Glomerular visceral epithelial cell (primary cell): Measurements from ENCODE around the gene SKI.

Experiments
- DNase-seq: peaks from one replicate; pipeline ENCODE4 v3.0.0-alpha.2; 2016; ENCODE audit errors: extremely low spot score

The SKI gene

DNA sequence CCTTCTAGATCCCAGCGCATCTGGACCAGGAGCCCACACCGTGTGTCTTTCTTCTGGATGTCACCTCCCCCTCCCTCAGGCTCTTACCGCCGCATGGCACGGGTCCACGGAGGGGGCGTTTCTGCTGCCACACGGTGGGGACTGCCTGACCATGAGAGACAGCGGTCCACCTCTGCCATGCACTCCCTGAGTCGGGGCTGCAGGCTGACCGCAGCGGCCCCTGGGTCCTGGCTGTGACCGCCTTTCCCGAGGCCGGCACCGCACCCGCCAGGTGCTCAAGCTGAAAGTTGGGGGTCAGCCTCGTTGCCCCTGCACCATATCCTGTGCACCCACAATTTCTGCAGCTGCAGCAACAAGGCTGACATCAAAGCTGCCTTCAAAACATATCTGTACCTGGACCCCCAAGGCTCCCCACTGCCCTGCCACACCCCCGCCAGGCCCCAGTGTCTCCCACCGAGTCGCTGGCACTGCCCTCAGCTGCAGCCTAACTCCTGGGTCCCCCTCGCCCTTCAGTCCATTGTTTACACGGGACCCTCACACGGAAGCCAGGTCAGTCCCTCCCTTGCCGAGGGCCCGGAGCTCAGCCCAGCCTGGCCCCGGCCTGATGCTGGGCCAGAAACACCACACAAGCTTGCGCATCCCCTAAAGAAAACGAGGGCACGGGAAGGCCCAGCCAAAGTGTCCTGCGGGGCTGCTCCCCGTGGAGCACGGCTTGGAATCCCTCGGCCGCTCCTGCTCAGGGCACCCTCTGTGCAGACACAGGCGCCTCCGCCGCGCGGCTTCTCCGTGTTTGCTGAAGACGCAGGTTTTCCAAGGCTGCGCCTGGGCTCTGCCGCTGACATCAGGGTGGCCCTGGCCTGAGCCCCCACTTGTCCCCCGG lies 111.3 kb downstream of the SKI start:
- no peak for DNase-seq

DNA sequence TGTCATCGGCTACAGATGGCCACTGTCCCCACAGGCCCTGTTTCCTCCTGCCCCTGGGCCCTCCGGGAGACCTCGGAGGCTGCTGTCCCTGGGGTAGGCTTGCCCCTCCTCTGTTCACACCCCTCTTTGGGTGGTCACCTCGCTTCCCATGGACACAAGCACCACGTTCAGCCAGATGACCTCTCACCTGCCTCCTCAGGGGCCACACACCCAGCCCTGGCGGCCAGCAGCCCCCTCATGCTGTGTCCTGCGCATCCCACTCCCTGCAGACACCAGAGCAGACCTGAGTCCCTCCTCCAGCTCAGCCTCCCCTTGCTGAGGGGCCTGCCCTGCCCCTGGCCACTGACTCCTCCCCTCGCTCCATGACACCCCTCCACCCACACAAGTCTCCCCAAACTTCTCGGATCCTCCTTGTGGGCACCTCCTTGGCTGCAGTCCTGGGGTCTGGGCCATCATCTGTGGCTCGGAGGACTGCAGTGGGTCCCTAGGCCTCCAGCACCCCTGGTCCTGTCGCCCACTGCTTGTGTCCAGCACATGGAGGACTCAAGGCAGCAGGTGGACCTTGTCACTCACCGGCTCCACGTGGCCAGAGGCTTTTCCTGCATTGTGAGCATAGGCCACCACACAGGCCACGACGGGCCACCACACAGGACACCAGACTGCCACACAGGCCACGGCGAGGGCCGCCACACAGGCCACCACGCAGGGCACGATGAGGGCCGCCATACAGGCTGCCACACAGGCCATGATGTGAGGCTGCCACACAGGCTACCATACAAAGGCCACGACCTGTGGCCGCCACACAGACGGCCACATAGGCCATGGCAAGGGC lies 112.2 kb downstream of the SKI start:
- DNase-seq, result no peak

GRCh38 chr1:2340918-2341254 lies 112.8 kb downstream of the SKI start:
- DNase-seq, result no peak

DNA sequence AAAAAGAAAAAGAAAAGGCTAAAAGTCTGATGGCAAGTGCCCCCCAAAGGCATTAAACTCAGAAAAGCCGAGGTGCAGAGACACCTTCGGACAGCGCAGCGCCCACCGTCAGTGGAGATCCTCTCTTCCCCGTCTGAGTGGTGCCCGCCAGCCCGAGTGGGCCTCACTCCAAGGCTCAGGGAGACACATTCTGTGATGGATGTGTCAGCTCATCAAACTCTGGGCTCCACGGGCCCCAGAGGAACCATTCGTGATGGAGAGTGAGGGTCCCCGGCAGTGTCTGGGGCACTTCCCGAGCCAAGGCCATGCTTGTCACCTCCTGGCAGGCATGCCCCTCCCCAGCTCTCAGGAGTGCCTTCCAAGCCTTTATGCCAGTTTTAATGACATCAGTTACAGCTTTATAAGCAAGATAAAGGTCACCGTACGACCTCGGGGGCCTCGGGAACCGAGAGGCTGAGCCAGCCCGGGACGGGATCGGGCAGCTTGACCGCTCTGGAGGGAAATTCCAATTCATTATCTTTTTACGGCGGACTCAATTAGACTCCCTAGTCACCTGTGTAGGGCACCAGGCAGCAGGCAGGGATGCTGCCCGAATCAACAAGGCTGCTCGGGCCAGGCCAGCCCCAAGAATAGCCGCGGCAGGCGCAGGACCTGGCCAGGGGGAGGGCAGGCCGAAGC lies 113.7 kb downstream of the SKI start:
- DNase-seq, result no peak

GRCh38 chr1:2342384-2343022 lies 114.4 kb downstream of the SKI start:
- no peak for DNase-seq

DNA sequence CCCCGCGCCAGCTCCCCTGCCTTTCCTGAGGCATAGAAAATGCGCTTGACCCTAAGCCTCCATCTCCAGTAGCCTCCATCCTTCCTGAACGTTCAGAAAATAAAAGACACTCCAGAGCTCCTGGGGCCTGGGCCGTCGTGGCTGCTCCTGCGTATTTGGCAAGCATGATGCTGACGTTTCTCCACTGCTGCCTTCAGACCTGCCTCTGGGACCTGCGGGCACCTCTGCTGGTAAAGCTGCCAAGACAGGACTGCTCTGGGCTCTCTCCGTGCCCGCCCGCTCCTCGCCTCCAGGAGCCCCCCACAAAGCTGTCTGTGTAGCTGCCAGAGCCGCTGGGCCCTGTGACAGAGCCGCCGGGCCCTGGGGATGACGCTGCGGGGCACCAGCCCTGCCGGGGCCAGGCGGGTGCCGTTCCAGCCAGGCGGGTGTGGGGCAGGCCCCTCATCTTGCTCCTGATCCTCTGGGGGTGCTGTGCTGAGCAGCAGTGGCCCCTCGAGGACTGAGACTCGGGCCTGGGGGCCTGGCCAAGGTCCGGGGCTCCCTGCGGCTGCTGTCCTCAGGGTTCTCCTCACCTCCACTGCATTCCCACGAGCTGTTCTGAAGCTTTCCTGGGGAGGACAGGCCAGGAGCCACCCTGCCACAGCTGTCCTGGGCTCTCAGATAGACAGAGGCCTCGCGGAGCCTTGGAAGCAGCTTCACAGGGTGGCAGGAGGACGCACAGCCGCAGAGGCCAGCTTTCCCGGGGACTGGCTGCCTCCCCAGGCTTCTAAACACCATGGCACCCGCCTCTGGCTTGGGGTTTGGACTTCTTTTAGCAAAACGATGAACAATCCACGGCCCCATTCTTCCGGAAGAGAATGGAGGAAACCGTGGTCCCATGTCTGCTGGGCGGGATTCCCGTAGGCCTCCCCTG lies 115.2 kb downstream of the SKI start:
- no peak for DNase-seq

GRCh38 chr1:2344121-2344681 lies 116.1 kb downstream of the SKI start:
- no peak for DNase-seq

DNA sequence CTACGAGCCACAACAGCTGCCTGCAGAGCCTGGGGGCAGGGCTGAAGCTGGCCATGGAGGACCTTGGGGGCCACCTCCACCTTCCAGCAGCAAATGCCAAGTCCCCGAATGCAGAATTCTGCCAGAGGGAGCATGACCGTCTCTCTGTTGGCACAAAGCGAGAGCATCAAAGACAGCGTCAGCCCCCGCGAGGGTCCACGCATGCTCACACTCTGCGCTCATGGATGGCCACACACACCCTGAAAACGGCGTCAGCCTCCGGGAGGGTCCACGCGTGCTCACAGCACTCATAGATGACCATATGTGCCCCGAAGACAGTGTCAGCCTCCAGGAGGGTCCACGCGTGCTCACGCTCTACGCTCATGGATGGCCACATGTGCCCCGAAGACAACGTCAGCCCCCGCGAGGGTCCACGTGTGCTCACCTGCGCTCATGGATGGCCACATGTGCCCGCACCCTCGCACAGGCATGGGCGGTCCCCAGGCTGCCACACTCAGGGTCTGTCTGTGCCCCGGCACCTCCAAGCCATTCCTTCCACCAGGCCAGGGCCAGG lies 116.7 kb downstream of the SKI start:
- DNase-seq, result no peak

DNA sequence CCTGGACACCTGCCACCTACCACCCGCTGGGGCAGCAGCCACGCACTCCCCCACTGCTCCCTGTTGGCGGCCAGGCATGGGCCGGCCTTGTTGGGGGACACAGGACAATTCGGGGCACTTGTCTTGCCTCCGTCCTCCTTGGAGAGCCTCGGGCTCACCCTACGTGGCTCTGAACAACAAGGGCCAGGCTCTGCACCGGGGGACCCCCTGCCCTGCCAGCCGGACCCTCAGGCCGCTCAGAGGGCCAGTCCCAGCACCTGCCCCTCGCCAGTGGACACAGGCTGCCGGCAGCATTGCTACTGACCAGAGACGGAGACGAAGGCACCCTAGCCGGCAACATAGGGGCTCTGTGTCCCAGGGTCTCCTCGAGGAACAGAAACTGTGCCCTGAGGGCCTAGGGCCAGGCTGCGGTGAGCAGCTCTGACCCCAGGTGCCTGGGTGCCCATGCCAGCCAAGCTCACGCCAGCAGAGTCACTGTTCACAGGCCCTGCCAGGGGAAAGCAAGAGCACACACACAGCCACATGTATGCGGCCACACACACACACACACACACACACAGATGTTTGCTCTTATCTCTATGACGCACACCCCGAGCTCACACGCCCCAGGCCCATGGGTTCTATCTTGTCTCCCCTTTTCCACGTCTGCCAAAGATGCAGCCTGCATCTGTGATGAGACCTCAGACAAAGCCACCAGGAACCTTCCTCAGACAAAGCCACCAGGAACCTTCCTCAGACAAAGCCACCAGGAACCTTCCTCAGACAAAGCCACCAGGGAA lies 117.4 kb downstream of the SKI start:
- no peak for DNase-seq

DNA sequence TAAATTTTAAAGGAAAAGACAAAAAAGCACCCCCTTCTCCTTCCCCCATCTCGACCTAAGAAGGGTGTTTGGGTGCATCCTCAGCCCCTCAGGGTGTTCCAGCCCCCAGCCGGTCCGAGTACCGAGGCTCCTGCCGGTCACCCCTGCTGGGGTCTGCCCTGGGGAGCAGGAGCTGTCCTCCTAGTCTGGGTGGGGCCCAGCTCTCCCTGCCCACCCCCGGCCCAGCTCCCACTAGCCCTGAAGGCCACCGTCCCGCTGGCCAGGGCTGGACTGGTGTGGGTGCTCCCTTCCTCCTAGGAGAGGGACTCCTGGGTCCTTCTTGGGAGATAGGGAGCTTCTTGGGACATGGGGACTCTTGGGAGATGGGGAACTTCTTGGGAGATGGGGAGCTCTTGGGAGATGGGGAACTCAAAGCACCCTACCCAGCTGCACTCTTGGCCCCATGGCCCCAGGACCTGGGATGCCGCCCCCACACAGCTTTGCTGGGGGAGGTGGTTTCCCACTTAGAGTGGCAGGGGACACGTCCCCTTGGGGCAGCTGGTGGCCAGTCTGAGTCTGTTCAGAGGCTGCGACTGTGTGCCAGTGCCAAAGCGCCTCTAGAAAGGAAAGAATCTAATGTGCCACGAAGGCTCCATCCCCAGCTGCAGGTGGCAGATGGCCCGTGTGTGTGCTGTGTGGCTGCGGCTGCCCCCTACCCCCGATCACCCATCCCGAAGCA lies 118.7 kb downstream of the SKI start:
- DNase-seq, result no peak

DNA sequence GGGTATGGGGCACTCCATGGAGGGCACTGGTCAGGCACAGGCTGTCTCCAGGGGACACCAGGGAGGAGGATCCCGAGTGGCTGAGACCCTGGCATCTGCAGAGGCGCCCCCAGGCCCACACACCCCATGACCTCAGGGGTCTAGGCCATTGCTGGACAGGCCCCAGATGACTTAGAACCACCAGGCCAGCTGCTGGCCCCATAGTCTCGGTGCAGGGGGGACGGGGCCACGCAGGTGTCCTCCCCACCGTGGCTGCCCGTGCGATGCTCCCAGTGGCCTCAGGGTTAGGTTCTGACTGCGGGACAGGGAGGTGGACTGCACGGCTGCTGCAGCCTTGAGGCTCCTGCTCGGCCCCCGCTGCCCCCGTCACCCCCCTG lies 119.3 kb downstream of the SKI start:
- no peak for DNase-seq

DNA sequence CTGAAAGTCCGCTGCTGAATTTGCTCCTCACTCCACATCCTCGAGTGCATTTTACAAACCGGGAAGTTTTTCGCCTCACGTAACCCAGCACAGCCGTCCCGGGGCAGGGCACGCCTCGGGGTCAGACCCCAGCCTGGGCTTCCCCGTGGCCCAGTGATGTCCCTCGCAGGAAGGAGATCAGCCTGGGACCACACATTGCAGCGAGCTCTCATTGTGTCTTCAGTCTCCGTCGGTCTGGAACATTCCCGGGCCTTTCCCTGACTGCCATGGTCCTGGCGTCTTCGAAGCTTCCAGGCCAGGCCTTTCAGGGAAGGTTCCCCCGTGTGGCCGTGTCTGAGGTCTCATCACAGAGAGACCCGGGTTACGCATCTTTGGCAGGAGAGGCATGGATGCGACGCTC lies 119.8 kb downstream of the SKI start:
- DNase-seq, result no peak

DNA sequence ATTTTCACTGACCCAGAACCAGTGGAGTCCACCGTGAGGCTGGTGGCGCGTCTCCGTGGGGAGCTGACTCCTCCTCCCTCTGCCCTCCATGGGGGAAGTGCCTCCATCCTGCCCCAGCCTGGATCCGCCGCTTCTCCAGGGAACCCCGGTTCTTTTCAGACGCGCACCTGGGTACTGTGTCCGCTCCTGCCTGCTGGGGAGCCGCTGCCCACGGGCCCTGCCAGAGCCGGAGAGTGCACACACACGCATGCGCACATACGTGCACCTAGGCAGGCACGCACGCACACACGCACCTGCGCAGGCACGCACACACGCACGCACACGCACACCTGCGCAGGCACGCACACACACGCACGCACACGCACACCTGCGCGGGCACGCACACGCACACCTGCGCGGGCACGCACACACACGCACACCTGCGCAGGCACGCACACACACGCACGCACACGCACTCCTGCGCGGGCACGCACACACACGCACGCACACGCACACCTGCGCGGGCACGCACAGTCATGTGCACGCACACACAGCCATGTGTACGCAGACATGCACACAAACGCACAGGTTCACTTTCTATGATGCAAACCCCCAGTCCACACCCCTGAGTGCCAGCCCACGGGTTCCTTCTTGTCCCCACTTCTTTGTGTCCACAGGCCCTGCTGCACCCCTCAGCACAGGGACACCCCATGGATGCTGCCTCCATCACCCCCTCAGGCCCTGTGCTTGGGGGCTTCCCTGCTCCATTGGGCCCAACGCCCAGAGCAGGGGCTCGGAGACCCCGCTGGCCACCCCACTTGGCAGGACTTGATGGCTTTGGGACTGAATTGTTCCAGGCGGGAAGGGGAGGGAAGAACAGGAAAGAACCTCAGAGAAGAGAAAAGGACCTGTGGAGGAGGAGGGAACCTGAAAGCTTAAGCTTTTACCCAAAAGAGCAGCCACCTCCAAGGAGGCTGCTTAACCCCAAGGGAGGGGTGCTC lies 120.5 kb downstream of the SKI start:
- no peak for DNase-seq

GRCh38 chr1:2349806-2350205 lies 121.7 kb downstream of the SKI start:
- no peak for DNase-seq

- DNase-seq, result no peak
Observed at GRCh38 chr1:2350501-2350900, 122.4 kb downstream of the SKI start.

DNA sequence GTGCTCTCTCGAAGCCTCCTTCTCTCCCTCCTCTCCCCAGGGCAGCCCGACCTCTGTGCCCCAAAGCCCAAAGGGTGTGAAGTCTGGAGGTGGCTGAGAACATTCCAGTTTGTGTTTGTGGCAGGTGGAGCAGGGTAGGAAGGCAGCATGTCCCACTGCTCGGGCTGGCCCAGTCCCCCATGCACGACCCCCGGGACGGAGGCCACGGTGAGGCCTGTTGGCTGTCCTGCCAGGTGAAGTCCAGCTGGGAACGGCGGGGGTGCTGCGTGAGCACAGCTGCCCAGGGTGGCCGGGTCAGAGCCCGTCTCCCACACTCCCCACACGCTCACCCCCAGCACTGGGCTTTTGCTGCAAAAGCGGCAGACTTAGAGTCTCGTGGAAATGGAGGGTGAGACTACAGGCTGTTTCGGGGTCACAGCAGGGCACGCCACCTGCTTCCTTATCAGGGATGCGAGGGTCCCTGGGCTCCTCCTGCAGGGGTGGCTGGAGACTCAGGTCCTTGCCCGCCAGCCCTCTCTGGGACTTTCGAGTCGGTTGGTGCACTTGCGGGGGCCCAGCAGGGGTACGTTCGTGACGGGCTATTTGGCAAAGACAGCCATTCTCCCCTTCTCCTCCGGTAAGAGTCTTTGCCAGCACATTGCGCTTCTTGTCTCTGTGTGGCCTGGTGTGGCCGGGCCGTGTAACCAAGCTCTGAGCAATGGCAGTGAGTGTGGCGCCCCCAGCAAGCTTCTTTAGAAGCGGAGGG lies 123.0 kb downstream of the SKI start:
- no peak for DNase-seq

- DNase-seq, result no peak
Observed at GRCh38 chr1:2351723-2352122, 123.6 kb downstream of the SKI start.
